ENCODE results near the gene CNOT1.

- TF ChIP-seq CTCF (IDR thresholded peaks at IDR 0.05 in 8 of 11, conservative IDR thresholded peaks at IDR 0.05 in 3 of 11) (no peak), POLR2A (IDR thresholded peaks at IDR 0.05) (no peak), POLR2AphosphoS5 (IDR thresholded peaks at IDR 0.05) (no peak)
These were observed 38.5 kb downstream of the CNOT1 start for GRCh38 chr16:58591083-58591482.

Measured in spleen (tissue), 7 donors.